HUES48 (cell line): ENCODE measurements around the gene SPHKAP.

Experiments
- H3K27ac ChIP-seq: one replicate; pipeline ENCODE4 v1.7.0; 2013; ENCODE audit warnings: low read depth, low read length, inconsistent platforms
- H3K27me3 ChIP-seq: 2 replicates; pipeline ENCODE4 v1.6.1; 2013; ENCODE audit warnings: mild to moderate bottlenecking, low read length; ENCODE audit not compliant: control insufficient read depth, insufficient read depth
- H3K36me3 ChIP-seq: 2 replicates; pipeline ENCODE4 v1.6.1; 2013; ENCODE audit warnings: low read length; ENCODE audit not compliant: control insufficient read depth, insufficient read depth
- H3K4me1 ChIP-seq: 2 replicates; pipeline ENCODE4 v1.6.1; 2013; ENCODE audit warnings: mild to moderate bottlenecking, low read length; ENCODE audit not compliant: control insufficient read depth, insufficient read depth
- H3K4me3 ChIP-seq: 2 replicates; pipeline ENCODE4 v1.5.1; 2013; ENCODE audit warnings: mild to moderate bottlenecking, low read depth, low read length
- H3K9ac ChIP-seq: 2 replicates; pipeline ENCODE4 v1.6.1; 2013; ENCODE audit warnings: mild to moderate bottlenecking, low read depth, low read length, moderate library complexity
- H3K9me3 ChIP-seq: 2 replicates; pipeline ENCODE4 v1.6.1; 2013; ENCODE audit warnings: low read length; ENCODE audit not compliant: control insufficient read depth, insufficient read depth

The SPHKAP gene

DNA sequence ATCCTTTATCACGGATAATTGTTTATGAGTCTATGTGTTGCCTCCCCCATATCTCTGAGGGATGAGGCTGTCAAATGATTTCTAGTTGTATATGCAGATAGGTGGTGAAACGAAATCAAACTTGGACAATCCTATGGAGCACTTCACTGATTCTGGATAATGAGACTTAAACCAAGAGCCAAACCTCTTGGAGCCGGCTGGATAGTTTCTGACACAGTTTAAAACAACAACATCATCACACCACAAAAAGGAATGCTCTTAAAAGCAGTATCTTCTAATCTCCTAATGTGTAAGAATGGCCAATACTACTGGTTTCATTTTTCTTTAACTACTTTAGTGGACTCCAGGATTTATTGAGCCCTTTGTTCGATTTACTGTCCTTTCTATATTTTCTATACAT, 36.5 kb downstream of the SPHKAP start:
- no peaks in the 10 kb centered on the region for H3K36me3 ChIP-seq

GRCh38 chr2:228140934-228141528, 40.5 kb downstream of the SPHKAP start:
- no peaks in the 10 kb centered on the region for H3K9me3 ChIP-seq
- no peak overlapping the region for H3K4me3 ChIP-seq
- no peaks in the 10 kb centered on the region for H3K27me3 ChIP-seq
- no peaks in the 10 kb centered on the region for H3K36me3 ChIP-seq
- no peak overlapping the region for H3K9ac ChIP-seq
- H3K4me1 ChIP-seq, result no peaks in the 10 kb centered on the region
- H3K27ac ChIP-seq, result no peak overlapping the region

More for the DNA sequence above, 36.5 kb downstream of the SPHKAP start:
- H3K4me1 ChIP-seq, result no peaks in the 10 kb centered on the region
- H3K27me3 ChIP-seq, result no peaks in the 10 kb centered on the region
- H3K4me3 ChIP-seq, result no peak overlapping the region
- no peaks in the 10 kb centered on the region for H3K9me3 ChIP-seq
- H3K9ac ChIP-seq, result no peak overlapping the region
- H3K27ac ChIP-seq, result no peak overlapping the region

DNA sequence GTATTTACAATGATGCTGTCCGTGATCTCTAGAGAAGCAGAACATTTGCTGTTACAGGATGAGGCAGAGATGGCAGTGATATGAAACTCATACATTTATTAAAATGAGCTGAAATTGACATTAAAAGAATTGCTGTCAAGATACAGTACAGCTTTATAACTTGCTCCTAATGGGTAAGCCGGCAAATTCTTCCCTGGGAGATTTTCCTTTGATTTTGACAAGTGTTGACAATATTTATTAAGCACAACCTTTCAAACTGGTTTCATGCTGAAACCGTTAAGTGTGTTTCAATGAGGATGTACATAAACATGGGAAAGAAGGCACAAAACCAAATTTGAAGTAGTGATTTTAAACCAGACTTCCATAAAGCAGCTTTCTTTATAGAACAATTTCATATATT, 45.5 kb downstream of the SPHKAP start:
- no peak overlapping the region for H3K9ac ChIP-seq
- no peaks in the 10 kb centered on the region for H3K27me3 ChIP-seq

GRCh38 chr2:228135300-228135699, 46.2 kb downstream of the SPHKAP start:
- Histone ChIP-seq H3K4me1 (no peaks in the 10 kb centered on the region), H3K9me3 (no peaks in the 10 kb centered on the region), H3K27me3 (no peaks in the 10 kb centered on the region), H3K9ac (no peak overlapping the region), H3K36me3 (no peaks in the 10 kb centered on the region), H3K4me3 (no peak overlapping the region), H3K27ac (no peak overlapping the region)

More for the DNA sequence above, 45.5 kb downstream of the SPHKAP start:
- Histone ChIP-seq H3K9me3 (no peaks in the 10 kb centered on the region), H3K36me3 (no peaks in the 10 kb centered on the region), H3K4me1 (no peaks in the 10 kb centered on the region), H3K27ac (no peak overlapping the region), H3K4me3 (no peak overlapping the region)

DNA sequence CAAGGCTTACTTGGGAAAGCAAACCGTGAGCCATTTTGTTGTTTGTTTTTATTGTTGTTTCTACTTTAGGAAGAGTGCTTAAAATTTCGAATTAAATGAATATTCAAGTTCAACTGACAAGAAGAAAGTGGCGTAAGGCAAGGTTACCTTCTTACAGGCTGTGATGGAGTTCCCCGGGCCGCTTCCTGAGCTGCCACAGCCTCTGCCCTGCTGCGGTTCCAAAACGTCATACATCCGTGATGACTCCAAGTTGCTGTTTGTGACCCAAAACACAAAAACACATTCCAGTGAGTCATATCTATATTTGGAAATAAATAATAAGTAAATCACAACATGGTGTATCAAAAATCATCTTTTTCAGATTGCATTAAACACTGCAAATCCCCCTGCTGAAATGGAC, 49.7 kb downstream of the SPHKAP start:
- Histone ChIP-seq H3K9ac (no peak overlapping the region), H3K27ac (no peak overlapping the region), H3K4me1 (no peaks in the 10 kb centered on the region), H3K9me3 (no peaks in the 10 kb centered on the region), H3K27me3 (no peaks in the 10 kb centered on the region), H3K36me3 (no peaks in the 10 kb centered on the region), H3K4me3 (no peak overlapping the region)

DNA sequence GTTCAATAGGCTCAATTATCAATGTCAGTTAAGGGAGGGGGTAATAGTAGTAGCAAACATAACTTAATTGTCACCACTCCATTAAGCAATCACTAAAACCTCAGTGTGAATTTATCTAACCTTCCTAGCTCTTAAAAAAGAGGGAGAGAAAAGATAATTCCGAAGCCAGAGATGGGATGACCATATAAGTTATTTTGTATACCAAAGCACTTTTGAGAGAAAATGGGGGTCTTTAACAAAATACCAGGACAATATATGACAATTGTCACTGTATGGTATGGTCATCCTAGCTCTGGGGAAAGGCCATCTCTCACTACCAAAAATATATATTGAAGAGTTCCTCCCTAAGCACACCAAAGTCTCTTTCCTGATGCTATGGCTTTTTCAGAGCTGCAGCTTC, 55.1 kb downstream of the SPHKAP start:
- Histone ChIP-seq H3K27me3 (no peaks in the 10 kb centered on the region), H3K36me3 (no peaks in the 10 kb centered on the region), H3K9ac (no peak overlapping the region), H3K4me3 (no peak overlapping the region), H3K27ac (no peak overlapping the region), H3K9me3 (no peaks in the 10 kb centered on the region), H3K4me1 (no peaks in the 10 kb centered on the region)

GRCh38 chr2:228118940-228119339, 62.5 kb downstream of the SPHKAP start:
- Histone ChIP-seq H3K4me1 (no peaks in the 10 kb centered on the region), H3K36me3 (no peaks in the 10 kb centered on the region), H3K9ac (no peak overlapping the region), H3K4me3 (no peak overlapping the region), H3K27me3 (no peaks in the 10 kb centered on the region), H3K27ac (no peak overlapping the region), H3K9me3 (no peaks in the 10 kb centered on the region)

GRCh38 chr2:228107846-228108245, 73.6 kb downstream of the SPHKAP start:
- Histone ChIP-seq H3K36me3 (no peaks in the 10 kb centered on the region), H3K9ac (no peak overlapping the region), H3K4me3 (no peak overlapping the region), H3K27ac (no peak overlapping the region), H3K27me3 (no peaks in the 10 kb centered on the region), H3K9me3 (no peaks in the 10 kb centered on the region), H3K4me1 (no peaks in the 10 kb centered on the region)

DNA sequence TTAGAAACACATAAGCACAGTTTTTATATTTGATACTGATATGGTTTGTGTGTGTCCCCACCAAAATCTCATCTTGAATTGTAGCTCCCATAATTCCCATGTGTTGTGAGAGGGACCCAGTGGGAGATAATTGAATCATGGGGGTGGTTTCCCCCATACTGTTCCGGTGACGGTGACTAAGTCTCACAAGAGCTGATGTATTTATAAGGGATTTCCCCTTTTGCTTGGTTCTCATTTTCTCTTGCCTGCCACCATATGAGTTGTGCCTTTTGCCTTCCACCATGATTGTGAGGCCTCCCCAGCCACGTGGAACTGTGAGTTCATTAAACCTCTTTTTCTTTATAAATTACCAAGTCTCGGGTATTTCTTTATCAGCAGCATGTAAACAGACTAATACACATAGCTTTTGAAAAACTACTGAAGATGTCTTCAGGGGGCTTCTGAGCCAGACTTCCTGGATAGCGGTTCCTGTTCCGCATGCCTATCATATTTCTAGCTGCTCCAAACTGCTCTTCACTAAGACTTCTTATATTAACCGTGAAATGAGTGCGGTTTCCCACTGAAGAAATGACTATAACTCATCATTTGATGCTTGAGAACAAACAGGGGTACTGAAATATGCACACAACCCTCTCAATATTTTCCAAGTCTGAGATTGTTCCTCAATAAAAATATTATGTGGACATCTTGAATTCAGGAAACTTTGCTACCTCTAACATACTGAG, 75.8 kb downstream of the SPHKAP start:
- H3K4me1 ChIP-seq, result no peaks in the 10 kb centered on the region
- no peak overlapping the region for H3K9ac ChIP-seq
- H3K4me3 ChIP-seq, result no peak overlapping the region
- H3K27ac ChIP-seq, result no peak overlapping the region
- H3K36me3 ChIP-seq, result no peaks in the 10 kb centered on the region
- H3K9me3 ChIP-seq, result no peaks in the 10 kb centered on the region
- H3K27me3 ChIP-seq, result no peaks in the 10 kb centered on the region

DNA sequence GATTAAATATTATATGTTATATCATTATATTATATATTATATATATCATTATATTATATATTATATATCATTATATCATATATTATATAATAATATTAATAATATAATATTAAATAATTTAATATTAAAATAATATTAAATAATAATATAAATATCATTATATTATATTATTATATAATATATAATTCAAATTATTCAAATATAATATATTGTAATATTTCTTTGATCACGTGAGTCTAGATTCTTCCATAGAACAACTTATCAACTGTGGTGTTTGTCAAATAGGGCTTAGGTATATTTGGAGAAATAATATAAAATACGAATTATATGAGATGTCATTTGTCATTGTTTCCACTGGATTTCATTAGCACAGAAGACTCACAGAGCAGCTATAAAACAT, 77.3 kb downstream of the SPHKAP start:
- Histone ChIP-seq H3K27me3 (no peaks in the 10 kb centered on the region), H3K9ac (no peak overlapping the region), H3K4me3 (no peak overlapping the region), H3K9me3 (no peaks in the 10 kb centered on the region), H3K4me1 (no peaks in the 10 kb centered on the region), H3K27ac (no peak overlapping the region), H3K36me3 (no peaks in the 10 kb centered on the region)

DNA sequence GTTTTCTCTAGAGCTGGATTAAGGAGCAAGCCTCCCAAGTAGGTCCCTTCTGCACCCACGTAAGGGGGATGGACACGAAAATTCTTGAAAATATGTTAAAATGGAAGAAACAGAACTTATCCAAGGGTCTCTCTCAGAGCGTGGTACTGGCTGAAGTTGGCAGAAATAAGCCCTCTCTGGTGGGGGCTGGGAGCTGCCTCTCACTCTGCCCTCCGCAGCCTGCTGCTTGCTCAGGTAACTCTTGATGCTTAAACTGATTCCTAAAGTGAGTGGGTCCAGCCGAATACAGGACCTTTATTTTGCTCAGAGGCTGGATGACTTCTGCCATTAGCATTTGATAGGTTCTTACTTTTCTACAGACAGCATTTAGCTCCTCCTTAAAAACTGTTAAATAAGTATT, 78.1 kb downstream of the SPHKAP start:
- Histone ChIP-seq H3K9ac (no peak overlapping the region), H3K9me3 (no peaks in the 10 kb centered on the region), H3K27ac (no peak overlapping the region), H3K4me3 (no peak overlapping the region), H3K27me3 (no peaks in the 10 kb centered on the region), H3K36me3 (no peaks in the 10 kb centered on the region), H3K4me1 (no peaks in the 10 kb centered on the region)
